ENCODE data around the gene NASP.

DNA sequence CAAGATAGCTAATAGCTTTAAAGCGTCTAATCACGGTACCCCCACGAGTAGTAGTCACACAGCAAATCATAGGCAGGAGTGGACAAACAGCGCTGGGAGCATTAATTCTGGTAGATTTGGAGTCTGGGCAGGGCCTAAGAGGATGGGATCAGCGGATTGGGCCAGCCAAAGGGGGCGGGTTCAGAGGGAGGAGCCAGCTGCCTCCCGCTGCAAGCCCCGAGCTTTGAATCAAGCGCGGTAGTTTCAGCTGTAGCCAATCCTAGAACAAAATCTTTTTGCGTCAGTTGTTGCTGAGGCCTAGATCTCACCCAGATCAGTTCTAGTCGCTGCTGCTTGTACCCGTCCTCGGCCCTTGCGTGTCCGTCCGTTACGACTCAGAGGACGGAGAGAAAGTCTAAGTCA, 576 bp upstream of the NASP start:
- TF ChIP-seq POLR2AphosphoS5 (IDR thresholded peaks at IDR 0.05; ENCODE audit: borderline replicate concordance, low read depth, low read length) (no peak), EZH2 (IDR thresholded peaks at IDR 0.05) (no peak)

Measured in SK-N-MC (cell line).